Activated T-cell treated with anti-CD3 and anti-CD28 coated beads, Interleukin-2, amount 50 U/mL, for 48 hours (primary cell): ENCODE data around the gene RILPL2.
"Not testable (repeated sequence)": the region's sequence is repeated elsewhere in the genome, so short reads cannot be mapped to it uniquely, and the experiment has no call there.

Source experiments
- DNase-seq, 2 experiments: peaks; one replicate each; pipeline ENCODE4 v3.0.0-alpha.2; 2020

The RILPL2 gene

DNA sequence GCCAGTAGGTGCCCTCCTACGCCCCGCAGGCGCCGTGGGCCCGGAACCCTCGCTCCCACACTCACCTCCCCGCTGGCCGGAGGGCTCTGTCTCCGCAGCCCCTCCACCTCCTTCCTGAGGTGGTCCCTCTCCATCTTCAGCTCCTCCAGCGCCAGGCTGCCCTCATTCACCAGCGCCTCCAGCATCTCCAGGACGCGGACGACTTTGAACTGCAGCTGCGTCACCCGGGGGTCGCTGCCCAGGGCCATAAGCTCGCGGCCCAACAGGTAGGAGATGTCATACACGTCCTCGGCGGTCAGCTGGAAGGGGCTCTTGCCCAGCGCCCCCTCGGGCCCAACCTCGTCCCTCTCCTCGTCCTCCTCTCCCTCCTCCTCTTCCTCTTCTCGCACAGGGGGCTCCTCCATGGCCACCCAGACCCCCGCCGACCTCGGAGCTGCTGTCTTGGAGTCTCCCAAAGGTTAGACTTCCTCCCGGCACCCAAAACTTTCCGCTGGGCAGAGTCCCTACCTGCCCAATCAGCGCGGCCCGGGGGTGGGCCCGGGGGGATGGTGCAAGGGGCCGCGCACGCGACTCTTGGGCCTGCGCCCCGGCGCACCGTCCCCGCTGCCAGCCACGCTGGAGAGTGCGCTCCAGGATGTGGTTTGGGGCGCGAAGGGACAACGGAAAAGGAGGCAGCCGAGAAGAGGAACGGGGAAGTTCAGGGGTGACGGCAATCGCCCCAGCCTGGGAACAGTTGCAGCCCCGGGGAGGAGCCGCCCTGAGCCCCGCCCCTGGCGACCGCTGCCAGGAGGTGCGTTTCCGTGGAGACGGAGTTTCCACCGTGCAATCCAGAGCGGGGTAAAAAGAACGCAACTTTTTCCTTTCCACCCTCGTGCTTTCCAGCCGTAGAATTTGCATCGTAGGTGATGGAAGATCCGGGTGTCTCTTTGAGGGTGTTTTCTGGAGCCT lies at the start of gene RILPL2:
TSS of gene RILPL2 (minus strand) at position 668 of the 948 bp plus-strand sequence. CDS start at position 404, 264 bp downstream.
- peak; percentile 93 to 96 for DNase-seq

DNA sequence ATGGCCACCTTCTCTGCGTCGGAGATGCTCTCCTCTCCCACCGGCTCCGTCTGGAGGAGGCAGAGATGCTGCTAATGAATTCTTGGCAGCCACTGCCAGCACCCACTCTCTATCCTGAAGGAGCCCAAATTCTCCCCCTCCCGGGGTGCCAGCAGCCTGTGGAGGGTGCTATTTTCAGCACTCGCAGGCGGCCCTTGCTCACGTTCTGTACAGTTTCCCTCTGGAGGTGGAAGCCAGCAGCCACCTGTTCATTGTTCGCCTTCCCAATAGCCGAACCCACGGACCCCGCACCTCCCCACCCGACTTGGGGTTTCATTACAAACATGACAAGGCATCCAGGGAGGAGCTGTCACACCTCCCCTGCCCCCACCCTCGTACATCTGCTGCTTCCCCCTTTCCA lies 49.3 kb upstream of the RILPL2 start:
- no peak for DNase-seq

DNA sequence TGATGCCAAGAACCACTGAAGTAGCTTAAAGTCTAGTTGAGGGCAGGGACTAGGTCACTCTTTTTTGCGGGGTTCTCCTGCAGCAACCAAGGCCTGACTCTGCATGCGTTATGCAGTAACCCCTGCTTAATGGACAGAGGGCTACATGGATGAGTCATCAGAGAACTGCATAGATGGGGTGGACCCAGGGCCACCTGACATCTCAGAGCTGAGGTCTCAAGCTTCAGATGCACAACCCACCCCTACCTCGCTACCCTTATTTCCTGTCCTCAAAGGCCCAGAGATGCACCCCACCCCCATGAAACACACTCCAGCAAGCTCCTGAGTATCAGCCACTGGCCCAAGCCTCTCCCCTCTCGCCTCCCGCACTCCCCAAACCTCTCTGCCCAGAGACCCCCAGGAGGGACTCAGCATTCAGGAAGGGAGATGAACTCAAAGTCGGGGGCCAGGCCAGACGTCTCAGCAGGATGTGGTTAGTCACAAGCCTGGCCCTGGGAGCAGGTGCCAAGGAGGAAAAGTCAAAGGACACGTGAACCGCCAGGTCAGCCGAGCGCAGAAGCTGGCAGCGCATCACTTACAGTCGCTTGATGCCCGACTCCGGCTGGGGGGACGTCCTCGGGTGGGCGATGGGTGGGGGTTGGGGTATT lies 47.2 kb upstream of the RILPL2 start:
- DNase-seq: peak; percentile 28 to 29

GRCh38 chr12:123482876-123483275 lies 46.4 kb upstream of the RILPL2 start:
- no peak for DNase-seq

GRCh38 chr12:123481251-123481650 lies 44.8 kb upstream of the RILPL2 start:
- not testable (repeated sequence) for DNase-seq

- no peak for DNase-seq
Observed at GRCh38 chr12:123479442-123480180, 43.1 kb upstream of the RILPL2 start.

- DNase-seq: no peak
Observed at GRCh38 chr12:123478762-123479161, 42.3 kb upstream of the RILPL2 start.

DNA sequence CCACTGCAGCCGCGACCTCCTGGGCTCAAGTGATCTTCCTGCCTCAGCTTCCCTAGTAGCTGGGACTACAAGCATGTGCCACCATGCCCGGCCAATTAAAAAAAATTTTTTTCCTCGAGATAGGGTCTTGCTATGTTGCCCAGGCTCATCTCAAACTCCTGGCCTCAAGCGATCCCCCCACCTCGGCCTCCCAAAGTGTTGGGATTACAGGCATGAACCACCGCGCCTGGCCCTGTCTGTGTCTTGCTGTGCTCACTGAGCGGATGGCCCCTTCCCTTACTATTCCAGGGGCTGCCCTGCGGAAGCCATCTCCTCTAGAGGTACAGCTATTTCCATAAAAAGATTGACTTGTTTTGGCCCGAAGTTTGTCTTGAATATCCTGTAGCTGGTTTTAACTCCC lies 41.6 kb upstream of the RILPL2 start:
- DNase-seq: no peak

DNA sequence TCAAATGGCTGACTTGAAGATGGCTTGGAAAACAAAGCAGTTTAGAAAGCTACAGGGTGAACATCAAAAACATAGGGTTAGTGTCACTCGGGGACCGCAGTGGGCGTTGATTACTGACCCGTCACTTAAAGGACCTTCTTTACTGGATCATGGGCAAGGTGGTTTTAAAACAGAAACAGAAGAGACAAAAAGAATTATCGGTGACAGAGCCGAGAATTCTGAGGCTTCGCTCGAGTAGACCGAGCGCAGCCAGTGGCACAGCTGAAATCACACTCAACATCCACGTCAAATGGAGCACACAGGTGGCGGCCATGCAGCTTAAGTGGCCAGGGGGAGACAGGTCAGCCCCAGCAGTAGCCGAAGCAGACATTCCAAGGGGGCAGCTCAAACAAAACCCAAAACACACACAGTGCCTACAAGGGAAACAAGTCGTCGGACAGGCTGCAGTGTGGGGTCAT lies 38.8 kb upstream of the RILPL2 start:
- no peak for DNase-seq

DNA sequence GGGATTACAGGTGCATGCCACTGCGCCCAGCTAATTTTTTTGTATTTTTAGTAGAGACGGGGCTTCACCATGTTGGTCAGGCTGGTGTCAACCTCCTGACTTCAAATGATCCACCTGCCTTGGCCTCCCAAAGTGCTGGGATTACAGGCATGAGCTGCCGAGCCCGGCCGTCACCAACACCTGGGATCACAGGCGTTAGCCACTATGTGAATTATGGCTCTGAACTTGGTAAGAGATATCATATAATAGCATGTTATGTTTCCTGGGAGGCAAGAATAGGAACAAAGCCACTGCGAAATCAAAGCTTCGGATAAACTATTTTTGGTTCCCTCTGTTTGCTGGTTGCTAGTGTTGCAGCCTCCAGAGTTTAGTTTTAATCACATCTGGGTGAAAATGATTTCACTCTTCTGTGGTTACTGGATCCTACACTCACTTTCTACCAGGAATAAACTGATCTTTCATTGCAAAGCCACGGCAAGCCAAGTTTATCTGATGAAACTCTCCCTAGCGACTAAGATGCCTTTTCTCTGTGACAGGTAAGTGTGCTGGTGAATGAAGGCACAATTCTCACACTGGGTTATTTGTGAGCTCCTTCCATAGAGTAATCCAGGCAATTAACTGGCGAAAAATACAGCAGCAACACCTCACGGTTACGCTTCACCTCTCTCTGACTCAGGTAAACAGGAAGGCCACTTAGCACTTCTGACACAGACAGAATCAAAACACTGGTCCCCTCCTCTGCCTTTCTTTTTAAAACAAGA lies 38.2 kb upstream of the RILPL2 start:
- DNase-seq: no peak

GRCh38 chr12:123472438-123472849 lies 36.0 kb upstream of the RILPL2 start:
- no peak for DNase-seq

GRCh38 chr12:123471374-123472068 lies 35.0 kb upstream of the RILPL2 start:
- DNase-seq: no peak

GRCh38 chr12:123469978-123470377 lies 33.5 kb upstream of the RILPL2 start:
- no peak for DNase-seq

DNA sequence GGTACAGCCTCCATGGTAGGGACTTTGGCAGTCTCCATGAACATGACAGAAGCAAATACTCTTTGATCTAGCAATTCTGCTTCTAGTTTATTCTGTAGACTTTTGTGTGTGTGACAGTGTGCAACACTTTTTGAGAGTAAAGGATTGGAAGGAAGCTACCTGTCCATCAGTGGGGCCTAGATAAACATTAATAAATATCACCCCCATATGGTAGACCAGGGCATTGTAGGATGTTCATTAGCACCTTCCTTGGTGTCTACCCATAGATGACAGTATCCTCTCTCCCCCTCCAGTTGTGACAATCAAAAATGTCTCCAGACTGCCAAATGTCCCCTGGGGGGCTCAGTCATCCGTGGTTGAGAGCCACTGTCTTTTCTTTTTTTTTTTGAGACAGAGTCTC lies 32.3 kb upstream of the RILPL2 start:
- no peak for DNase-seq

DNA sequence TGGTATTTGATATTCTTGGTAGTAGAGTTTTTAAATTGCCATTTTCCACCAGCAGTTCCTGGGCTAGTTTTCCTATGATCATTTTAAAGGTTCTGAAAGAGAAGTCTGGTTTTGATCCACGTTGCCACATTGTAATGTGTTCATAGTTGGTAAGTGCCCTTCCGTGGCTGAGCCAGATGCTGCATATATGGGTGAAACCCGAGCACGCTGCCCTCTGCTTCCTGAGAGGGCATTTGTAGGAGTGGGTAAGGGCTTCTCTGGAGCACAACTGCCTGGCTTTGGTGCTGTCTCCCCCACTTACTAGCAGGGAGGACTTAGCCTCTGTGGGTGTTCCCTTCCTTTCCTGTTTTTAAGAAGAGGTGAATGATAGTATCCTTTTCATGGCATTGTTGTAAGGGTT lies 28.6 kb upstream of the RILPL2 start:
- DNase-seq: no peak

DNA sequence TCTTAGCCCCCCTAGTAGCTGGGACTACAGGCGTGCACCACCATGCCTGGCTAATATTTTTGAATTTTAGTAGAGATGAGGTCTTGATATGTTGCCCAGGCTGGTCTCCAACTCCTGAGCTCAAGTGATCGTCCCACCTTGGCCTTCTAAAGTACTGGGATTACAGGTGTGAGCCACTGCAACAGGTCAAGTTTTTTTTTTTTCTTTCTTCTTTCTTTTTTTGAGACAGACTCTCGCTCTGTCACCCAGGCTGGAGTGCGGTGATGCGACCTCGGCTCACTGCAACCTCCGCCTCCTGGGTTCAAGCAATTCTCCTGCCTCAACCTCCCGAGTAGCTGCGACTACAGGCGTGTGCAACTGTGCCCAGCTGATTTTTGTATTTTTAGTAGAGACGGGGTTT lies 26.7 kb upstream of the RILPL2 start:
- not testable (repeated sequence) for DNase-seq

GRCh38 chr12:123457980-123458779 lies 21.7 kb upstream of the RILPL2 start, which contains the start of gene SNRNP35:
Gene SNRNP35 (plus strand): TSS chr12:123458139. CDS start chr12:123465541, 7,402 bp downstream.
- DNase-seq: peak; percentile 87

DNA sequence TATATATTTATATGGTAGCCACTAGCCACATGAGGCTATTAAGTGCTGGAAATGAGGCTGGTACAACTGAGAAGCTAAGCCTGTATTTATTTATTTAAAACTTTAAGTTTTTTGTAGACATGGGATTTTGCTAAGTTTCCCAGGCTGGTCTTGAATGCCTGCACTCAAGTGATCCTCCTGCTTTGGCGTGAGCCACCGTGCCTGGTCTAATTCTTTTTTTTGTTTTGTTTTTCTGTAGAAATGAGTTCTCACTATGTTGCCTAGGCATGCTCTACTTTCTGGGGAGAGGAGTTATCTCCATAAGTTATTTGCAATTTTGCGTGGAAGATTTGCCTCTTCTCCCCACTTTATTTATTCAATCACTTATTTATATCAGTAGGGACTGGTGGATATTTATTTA lies 16.7 kb upstream of the RILPL2 start:
- DNase-seq: no peak

DNA sequence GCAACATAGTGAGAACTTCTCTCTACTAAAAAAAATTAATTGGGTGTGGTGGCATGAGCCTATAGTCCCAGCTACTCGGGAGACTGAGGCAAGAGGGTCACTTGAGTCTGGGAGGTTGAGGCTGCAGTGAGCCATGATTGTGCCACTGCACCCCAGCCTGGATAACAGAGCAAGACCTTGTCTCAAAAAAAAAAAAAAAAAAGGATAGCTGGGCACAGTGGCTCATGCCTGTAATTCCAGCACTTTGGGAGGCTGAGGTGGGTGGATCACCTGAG lies 15.7 kb upstream of the RILPL2 start:
- DNase-seq: not testable (repeated sequence)

DNA sequence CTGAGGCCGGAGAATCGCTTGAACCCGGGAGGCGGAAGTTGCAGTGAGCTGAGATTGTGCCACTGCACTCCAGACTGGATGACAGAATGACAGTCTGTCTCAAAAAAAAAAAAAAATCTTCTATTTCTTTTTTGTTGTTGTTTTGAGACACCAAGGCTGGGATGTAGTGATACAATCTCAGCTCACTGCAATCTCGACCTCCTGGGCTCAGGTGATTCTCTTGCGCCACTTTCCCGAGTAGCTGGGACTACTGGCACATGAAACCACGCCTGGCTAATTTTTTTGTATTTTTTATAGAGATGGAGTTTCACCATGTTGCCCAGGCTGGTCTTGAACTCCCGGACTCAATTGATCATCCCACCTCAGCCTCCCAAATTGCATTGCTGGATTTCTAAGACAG lies 14.2 kb upstream of the RILPL2 start:
- DNase-seq: no peak

- DNase-seq: no peak
Observed at GRCh38 chr12:123449856-123450255, 13.4 kb upstream of the RILPL2 start.
